Heart left ventricle (tissue), 16 donors: ENCODE results near the gene XPO6. TPM values are rescaled to one million over a fixed set of nuclear protein-coding genes. Genes with fewer than 3 reads are reported as not detected.
"Not testable (repeated sequence)": the region's sequence is repeated elsewhere in the genome, so short reads cannot be mapped to it uniquely, and the experiment has no call there.

Source experiments
- ATAC-seq, 4 donors: fragments of 200-7000 bp; cut with Tn5 transposase; one replicate each; pipeline ENCODE4 v1.9.1; 2020 to 2022; ENCODE audit warnings: moderate library complexity in 4 of 4, mild to moderate bottlenecking in 3 of 4, moderate number of reproducible peaks in 1 of 4
- DNase-seq, 5 donors: peaks; one replicate each; pipeline ENCODE4 v3.0.0-alpha.2; 2020
- H3K27ac ChIP-seq, 12 donors: fragments of 200-600 bp; sonication (generic) in 4 of 12; one replicate each; pipeline versions ENCODE4 v1.5.0 to v1.8.0; 2016 to 2022; ENCODE audit warnings: mild to moderate bottlenecking in 2 of 12
- H3K27me3 ChIP-seq, 9 donors: fragments of 200-600 bp; sonication (generic) in 2 of 9; one replicate each; pipeline versions ENCODE4 v1.5.1 to v1.8.0; 2016 to 2022; ENCODE audit warnings: mild to moderate bottlenecking in 3 of 9
- H3K36me3 ChIP-seq, 9 donors: fragments of 200-600 bp; sonication (generic) in 2 of 9; one replicate each; pipeline versions ENCODE4 v1.5.0 to v1.8.0; 2018 to 2022; ENCODE audit warnings: mild to moderate bottlenecking in 2 of 9
- H3K4me1 ChIP-seq, 12 donors: fragments of 200-600 bp; sonication (generic) in 4 of 12; one replicate each; pipeline versions ENCODE4 v1.5.0 to v1.8.0; 2016 to 2022; ENCODE audit warnings: mild to moderate bottlenecking in 3 of 12
- H3K4me3 ChIP-seq, 12 donors: fragments of 200-600 bp; sonication (generic) in 4 of 12; one replicate each; pipeline versions ENCODE4 v1.5.0 to v1.8.0; 2017 to 2022; ENCODE audit warnings: mild to moderate bottlenecking in 9 of 12, moderate library complexity in 4 of 12
- H3K9me3 ChIP-seq, 12 donors: fragments of 200-600 bp; sonication (generic) in 4 of 12; one replicate each; pipeline versions ENCODE4 v1.5.0 to v1.8.0; 2016 to 2022; ENCODE audit warnings: mild to moderate bottlenecking in 1 of 12
- POLR2A ChIP-seq, 2 donors: fragments of 450-650 bp; IDR thresholded peaks; one replicate each; pipeline ENCODE4 v1.6.1; 2017; ENCODE audit warnings: antibody characterized with exemption in 2 of 2, mild to moderate bottlenecking in 2 of 2, moderate library complexity in 2 of 2
- WGBS, 4 donors: extraction: QIAGEN DNeasy Blood & Tissue Kit in 2 of 4; methylation state at CpG; one replicate each; pipeline versions ENCODE4 v1.1.5 to v1.1.7; 2013 to 2018; 5-methylcytosine and 5-hydroxymethylcytosine counted together
- intact Hi-C, 10 donors: fragments of 100-400 bp; cut with DNase I; formaldehyde crosslinking; loops; one replicate each; pipeline versions ENCODE4 v1.11.1 to v1.14.2; 2022
- polyA plus RNA-seq, 2 donors: library from polyadenylated mRNA; stranded (reverse); fragments of 200-250 nt; gene quantifications; one replicate each; pipeline ENCODE4 v1.2.3, GENCODE V29; 2013
- total RNA-seq, 9 donors: library from RNA; depleted of rRNA in 2 of 9; stranded (reverse); fragments of >200 nt in 2 of 9; fragmentation: NEBNext Ultra II Directional in 3 of 9; extraction: Animal tissue kit (Norgen Biotek cat#: 25700) in 3 of 9; gene quantifications; one replicate each; pipeline versions ENCODE4 v1.1.0 to v1.2.4, GENCODE V29; 2016 to 2023
- TF ChIP-seq, protein P1 (sequence below), 12 donors: fragments of 200-600 bp; sonication (generic) in 4 of 12; IDR thresholded peaks; one replicate each; pipeline versions ENCODE4 v1.5.0 to v1.8.0; 2018 to 2022; ENCODE audit warnings: antibody characterized with exemption in 12 of 12, mild to moderate bottlenecking in 5 of 12
- donor health status: ischemic (EF 13 %, LVEDD 7.1; RV severe dilation, severe dysfunction).
- donor health status: healthy with polysubstance abuse.
- donor health status: DM: no; HTN: yes; CAD: no.
- donor health status: DM: no; HTN: no; CAD: no.
- donor health status: ischemic (EF 25% LVEDD 6.9; RV normal size, moderate dysfunction).
- donor health status: ischemic (EF 25% LVEDD 5.7; RV mildly dilated, moderate dysfunction).
- donor health status: healthy.
- donor health status: DM: yes; HTN: yes; CAD: no.
- donor health status: ischemic (EF 35%, LVEDD 5.7; RV mildly dilated, moderate dysfunction).
- donor health status: nonischemic (EF 11% LVEDD 7.7; RV severe dilation, severe dysfunction).
- donor health status: DM: yes; HTN: yes; CAD: no.
- donor health status: PGD.
- donor health status: ischemic (EF 29% LVEDD 5.4; RV normal size, mild dysfunction).
- donor health status: nonischemic (EF 23%, LVEDD 6.1; RV moderate dilation, normal function).

Gene XPO6
- total and polyA plus RNA-seq, 11 donors: 19.8 to 78.0 (median 33.0) TPM

DNA sequence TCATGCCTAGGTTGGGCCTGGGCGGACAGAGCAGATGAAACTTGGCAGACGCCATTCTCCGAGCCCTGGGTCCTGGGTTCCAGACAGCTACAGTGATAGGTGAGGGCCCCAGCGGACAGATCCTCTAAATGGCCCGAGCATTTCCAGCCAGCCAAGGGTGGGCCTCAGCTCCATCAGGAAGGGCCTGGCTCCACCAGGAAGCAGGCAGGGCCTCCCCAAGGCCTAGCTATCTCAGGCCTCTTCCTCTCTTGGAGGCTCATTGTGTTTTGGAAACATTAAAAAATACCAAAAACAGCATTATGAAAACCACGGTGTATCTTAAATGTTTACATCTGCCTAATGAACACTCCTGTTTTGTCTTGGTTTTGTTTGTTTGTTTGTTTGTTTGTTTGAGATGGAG lies 42.4 kb upstream of the XPO6 start:
- no peak overlapping the region for H3K27ac ChIP-seq
- H3K36me3 ChIP-seq: no peaks in the 10 kb centered on the region
- DNase-seq (no peak), ATAC-seq (no peak)
- H3K27me3 ChIP-seq: peaks cover 0 to 13% (median 3%) of the 10 kb centered on the region in 9 donors
- WGBS, 4 donors: 74 to 85% (median 78%) methylated on average over 6 of the region's 6 CpGs
- peaks cover 0 to 8% (median 0%) of the 10 kb centered on the region in 12 donors for H3K9me3 ChIP-seq
- H3K4me1 ChIP-seq: peaks cover 0 to 12% (median 0%) of the 10 kb centered on the region in 12 donors
- TF ChIP-seq, protein P1, sequence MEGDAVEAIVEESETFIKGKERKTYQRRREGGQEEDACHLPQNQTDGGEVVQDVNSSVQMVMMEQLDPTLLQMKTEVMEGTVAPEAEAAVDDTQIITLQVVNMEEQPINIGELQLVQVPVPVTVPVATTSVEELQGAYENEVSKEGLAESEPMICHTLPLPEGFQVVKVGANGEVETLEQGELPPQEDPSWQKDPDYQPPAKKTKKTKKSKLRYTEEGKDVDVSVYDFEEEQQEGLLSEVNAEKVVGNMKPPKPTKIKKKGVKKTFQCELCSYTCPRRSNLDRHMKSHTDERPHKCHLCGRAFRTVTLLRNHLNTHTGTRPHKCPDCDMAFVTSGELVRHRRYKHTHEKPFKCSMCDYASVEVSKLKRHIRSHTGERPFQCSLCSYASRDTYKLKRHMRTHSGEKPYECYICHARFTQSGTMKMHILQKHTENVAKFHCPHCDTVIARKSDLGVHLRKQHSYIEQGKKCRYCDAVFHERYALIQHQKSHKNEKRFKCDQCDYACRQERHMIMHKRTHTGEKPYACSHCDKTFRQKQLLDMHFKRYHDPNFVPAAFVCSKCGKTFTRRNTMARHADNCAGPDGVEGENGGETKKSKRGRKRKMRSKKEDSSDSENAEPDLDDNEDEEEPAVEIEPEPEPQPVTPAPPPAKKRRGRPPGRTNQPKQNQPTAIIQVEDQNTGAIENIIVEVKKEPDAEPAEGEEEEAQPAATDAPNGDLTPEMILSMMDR (IDR thresholded peaks at IDR 0.05): no peak
- no peak for TF ChIP-seq POLR2A (IDR thresholded peaks at IDR 0.05)
- H3K4me3 ChIP-seq: no peak overlapping the region
- intact Hi-C loops: no loop called here

DNA sequence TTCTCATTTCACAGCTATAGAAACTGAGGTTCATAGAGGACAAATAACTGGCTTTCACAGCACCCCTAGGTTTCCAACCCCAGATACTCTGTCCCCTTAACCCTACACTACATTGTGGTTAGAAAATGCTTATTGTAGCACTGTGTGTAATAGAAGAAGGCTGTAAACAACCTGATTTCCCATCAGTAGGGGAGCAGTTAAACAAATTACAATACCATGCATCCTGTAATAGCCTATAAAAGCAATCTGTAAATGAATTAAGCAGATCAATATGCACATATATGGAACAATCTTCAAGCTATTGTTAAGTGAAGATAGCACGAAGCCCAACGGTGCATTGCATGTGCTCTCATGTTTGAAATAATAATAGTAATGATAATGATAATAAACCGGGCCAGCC lies 39.2 kb upstream of the XPO6 start:
- Histone ChIP-seq H3K36me3 (no peaks in the 10 kb centered on the region), H3K27me3 (no peaks in the 10 kb centered on the region), H3K4me1 (no peaks in the 10 kb centered on the region), H3K27ac (no peak overlapping the region), H3K9me3 (peaks cover 0 to 8% (median 0%) of the 10 kb centered on the region in 12 donors), H3K4me3 (no peak overlapping the region)
- ATAC-seq (no peak), DNase-seq (no peak)
- WGBS, 4 donors: 41 to 67% (median 54%) methylated on average over 3 of the region's 3 CpGs
- intact Hi-C loops: no loop called here
- TF ChIP-seq, protein P1 (IDR thresholded peaks at IDR 0.05): no peak
- no peak for TF ChIP-seq POLR2A (IDR thresholded peaks at IDR 0.05)

DNA sequence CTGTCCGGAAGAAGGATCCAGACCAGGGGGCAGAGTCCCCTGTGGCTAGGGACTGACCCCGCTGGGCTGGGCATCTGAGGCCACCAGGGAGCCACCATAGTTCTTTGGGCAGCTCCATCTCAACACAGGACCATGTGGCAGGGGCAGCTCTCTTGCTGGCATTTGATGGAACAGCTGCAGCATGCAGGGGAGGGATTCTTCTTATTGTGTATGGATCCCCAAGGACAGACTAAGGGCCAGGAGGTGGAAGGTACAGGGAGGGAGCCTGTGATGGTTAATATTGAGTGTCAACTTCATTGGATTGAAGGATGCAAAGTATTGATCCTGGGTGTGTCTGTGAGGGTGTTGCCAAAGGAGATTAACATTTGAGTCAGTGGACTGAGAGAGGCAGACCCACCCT lies 37.7 kb upstream of the XPO6 start:
- H3K27ac ChIP-seq, H3K9me3 ChIP-seq, intact Hi-C loops, H3K36me3 ChIP-seq, H3K4me1 ChIP-seq, ATAC-seq, H3K27me3 ChIP-seq, H3K4me3 ChIP-seq, DNase-seq: not testable (repeated sequence)
- WGBS, 4 donors: 72 to 89% (median 83%) methylated on average over 2 of the region's 2 CpGs

DNA sequence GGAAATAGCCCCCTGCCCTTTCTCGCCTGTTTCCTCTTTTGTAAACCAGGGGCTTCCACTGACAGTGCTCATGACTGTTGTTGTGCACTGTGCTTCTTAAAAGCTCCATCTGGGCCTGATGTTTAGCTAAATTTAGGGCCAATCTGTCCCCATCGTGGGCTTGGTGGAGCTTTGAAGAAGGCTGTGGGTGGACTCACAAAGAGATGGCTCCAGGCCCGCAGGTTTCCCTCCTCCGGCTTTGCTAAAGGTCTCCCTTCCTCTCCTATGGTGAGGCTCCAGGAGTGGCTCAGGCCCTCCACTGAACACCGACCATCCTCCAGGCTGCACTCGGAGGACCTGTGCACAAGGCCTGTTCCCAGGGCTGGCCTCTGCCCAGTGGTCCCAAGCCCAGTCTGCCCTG lies 30.2 kb upstream of the XPO6 start:
- Histone ChIP-seq H3K4me1 (no peaks in the 10 kb centered on the region), H3K9me3 (peaks cover 0 to 10% (median 0%) of the 10 kb centered on the region in 12 donors), H3K27ac (no peak overlapping the region), H3K27me3 (no peaks in the 10 kb centered on the region), H3K36me3 (no peaks in the 10 kb centered on the region), H3K4me3 (no peak overlapping the region)
- no peak for ATAC-seq
- no peak for DNase-seq
- intact Hi-C loops: no loop called here
- WGBS, 4 donors: 87 to 90% (median 88%) methylated on average over 6 of the region's 6 CpGs
- TF ChIP-seq POLR2A (IDR thresholded peaks at IDR 0.05): no peak
- TF ChIP-seq, protein P1 (IDR thresholded peaks at IDR 0.05): no peak

DNA sequence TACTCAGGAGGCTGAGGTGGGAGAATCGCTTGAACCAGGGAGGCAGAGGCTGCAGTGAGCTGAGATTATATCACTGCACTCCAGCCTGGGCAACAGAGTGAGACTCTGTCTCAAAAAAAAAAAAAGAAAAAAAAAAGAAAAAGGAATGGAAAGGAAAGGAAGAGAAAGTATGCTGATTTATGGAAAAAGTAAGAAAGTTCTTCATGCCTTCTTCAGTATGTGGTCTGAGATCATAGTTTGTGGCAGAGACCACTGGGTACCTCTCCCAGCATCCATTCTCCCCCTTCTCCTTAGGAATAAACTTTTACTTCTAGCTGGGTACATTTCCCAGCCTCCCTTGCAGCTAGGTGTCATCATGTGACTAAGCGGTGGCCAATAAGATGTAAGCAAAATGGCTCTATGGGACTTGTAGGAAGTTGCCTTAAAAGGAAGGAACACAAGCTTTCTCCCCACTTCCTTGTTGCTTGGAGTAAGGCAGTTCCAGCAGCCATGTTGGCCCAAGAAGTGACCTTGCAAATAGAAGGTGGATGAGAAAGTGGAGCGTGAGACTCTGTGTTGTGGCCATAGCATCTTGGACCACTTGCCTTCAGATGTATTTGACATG lies 26.1 kb upstream of the XPO6 start:
- Histone ChIP-seq H3K4me1 (no peaks in the 10 kb centered on the region), H3K36me3 (no peaks in the 10 kb centered on the region), H3K27me3 (no peaks in the 10 kb centered on the region), H3K4me3 (no peak overlapping the region), H3K9me3 (peaks cover 0 to 10% (median 0%) of the 10 kb centered on the region in 12 donors), H3K27ac (no peak overlapping the region)
- no peak for DNase-seq
- WGBS, 4 donors: 94 to 99% (median 98%) methylated on average over 3 of the region's 3 CpGs
- TF ChIP-seq, protein P1 (IDR thresholded peaks at IDR 0.05): no peak
- TF ChIP-seq POLR2A (IDR thresholded peaks at IDR 0.05): no peak
- no peak for ATAC-seq
- intact Hi-C loops: no loop called here
